ENCODE results near the gene CEP85.

The CEP85 gene

DNA sequence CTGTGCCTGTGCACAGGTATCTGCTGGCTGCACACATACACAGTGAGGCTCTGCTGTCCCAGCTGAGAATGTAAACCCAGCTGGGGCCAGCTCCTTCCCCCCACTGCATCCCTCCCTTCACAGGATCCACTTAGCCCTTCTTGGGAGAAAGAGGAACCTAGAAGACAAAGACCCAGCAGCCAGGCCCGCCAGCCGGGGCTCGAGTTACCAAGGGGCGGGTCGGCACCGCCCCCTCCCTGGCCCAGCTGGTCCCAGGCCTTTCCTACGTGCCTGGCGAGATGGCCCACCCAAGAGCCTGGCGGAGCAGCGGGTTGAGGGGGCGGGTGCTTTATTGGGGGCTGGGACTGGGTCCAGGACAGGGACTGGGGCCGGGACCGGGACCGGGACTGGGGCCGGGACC lies 48.0 kb downstream of the CEP85 start:
- no peak for DNase-seq (ENCODE audit: low read depth, low spot score)
- peak overlapping the region; percentile 81 for H3K4me3 ChIP-seq (ENCODE audit: low read depth, low read length)
- CTCF ChIA-PET = interaction anchor here (0.8 to 10.7 kb wide), 4 partner anchors 10 to 112 kb away, joined by 3 to 179 read pairs (median 4); partner anchors contain the start of genes CD52 and ZNF593
- POLR2A ChIA-PET = interaction anchor here (0.7 kb wide), 1 partner anchor 48 kb away, joined by 4 read pairs; the partner anchor contains the start of gene CEP85
- no peak for TF ChIP-seq CTCF (IDR thresholded peaks at IDR 0.05; ENCODE audit: insufficient read depth, low read length, missing control alignments)

GRCh38 chr1:26282401-26282918 lies 48.5 kb downstream of the CEP85 start:
- ChIA-PET CTCF (interaction anchor here (0.8 to 10.7 kb wide), 5 partner anchors 8 to 40 kb away, joined by 3 to 179 read pairs (median 18); partner anchors contain the start of gene CD52), POLR2A (no interaction called here)
- H3K4me3 ChIP-seq (ENCODE audit: low read depth, low read length) = peak overlapping the region; percentile 29
- DNase-seq (ENCODE audit: low read depth, low spot score) = no peak
- no peak for TF ChIP-seq CTCF (IDR thresholded peaks at IDR 0.05; ENCODE audit: insufficient read depth, low read length, missing control alignments)

- ChIA-PET CTCF (interaction anchor here (0.8 to 10.7 kb wide), 5 partner anchors 8 to 133 kb away, joined by 3 to 179 read pairs (median 34); partner anchors contain the start of gene CD52), POLR2A (interaction anchor here (0.6 kb wide), 1 partner anchor 20 kb away, joined by 4 read pairs; no protein-coding TSS in a partner anchor)
- DNase-seq (ENCODE audit: low read depth, low spot score) = no peak
- no peak for TF ChIP-seq CTCF (IDR thresholded peaks at IDR 0.05; ENCODE audit: insufficient read depth, low read length, missing control alignments)
- no peak overlapping the region for H3K4me3 ChIP-seq (ENCODE audit: low read depth, low read length)
Observed at GRCh38 chr1:26283279-26283853, 49.4 kb downstream of the CEP85 start.

- no peak overlapping the region for H3K4me3 ChIP-seq (ENCODE audit: low read depth, low read length)
- TF ChIP-seq CTCF (IDR thresholded peaks at IDR 0.05; ENCODE audit: insufficient read depth, low read length, missing control alignments) = no peak
- ChIA-PET CTCF (interaction anchor here (0.8 to 10.7 kb wide), 17 partner anchors 9 to 148 kb away, joined by 3 to 179 read pairs (median 15); partner anchors contain the start of genes CD52, CEP85, DHDDS and UBXN11), POLR2A (interaction anchor here (0.6 to 1.5 kb wide), 3 partner anchors 8 to 148 kb away, joined by 3 to 7 read pairs (median 4); partner anchors contain the start of gene DHDDS)
- no peak for DNase-seq (ENCODE audit: low read depth, low spot score)
Observed at GRCh38 chr1:26283871-26284596, 50.0 kb downstream of the CEP85 start.

DNA sequence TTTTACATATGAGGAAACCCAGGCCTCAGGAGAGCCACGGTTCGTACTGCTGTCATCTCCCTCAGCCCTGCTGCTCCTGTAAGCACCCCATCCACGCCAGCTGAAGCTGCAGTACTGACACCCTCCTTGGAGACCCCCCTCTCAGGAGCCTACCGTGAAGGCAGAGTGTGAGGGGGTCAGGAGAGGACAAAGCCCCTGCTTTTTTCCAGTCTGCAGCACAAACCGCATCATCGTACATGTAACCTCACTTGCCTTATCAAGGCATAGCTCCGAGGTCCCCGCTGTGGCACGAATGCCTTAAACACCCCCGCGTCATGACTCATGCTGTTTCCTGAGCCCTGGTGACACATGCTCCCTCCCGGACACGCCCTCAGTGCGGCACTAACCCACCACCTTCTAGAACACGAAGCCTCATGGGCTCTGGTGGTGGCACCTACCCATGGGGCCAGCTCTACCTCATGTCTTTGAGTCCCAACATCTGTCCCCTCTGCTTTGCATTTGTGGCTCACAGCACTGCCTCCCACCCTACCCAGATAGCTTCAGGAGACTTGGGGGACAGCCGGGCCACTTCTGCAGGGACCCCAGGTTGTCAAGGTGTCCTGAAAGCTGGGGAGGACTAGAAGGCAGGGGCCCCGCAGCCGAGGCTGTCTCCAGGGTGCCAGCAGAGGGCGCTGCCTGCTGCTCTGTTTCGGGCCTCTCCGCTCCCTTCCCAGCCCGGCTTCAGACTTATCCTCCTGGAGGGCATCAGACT lies 50.8 kb downstream of the CEP85 start:
- POLR2A ChIA-PET = interaction anchor here (1.0 to 1.5 kb wide), 2 partner anchors 9 to 147 kb away, joined by 3 to 7 read pairs; partner anchors contain the start of gene DHDDS
- CTCF ChIA-PET = interaction anchor here (0.7 to 5.4 kb wide), 23 partner anchors 10 to 148 kb away, joined by 3 to 37 read pairs (median 9); partner anchors contain the start of genes CD52, CEP85, DHDDS and UBXN11
- no peak overlapping the region; the same call in 1 of the 2 replicates for H3K4me3 ChIP-seq (ENCODE audit: low read depth, low read length)
- TF ChIP-seq CTCF (IDR thresholded peaks at IDR 0.05; ENCODE audit: insufficient read depth, low read length, missing control alignments) = peak; percentile 85
- DNase-seq (ENCODE audit: low read depth, low spot score) = peak; percentile 69

Measured in AG04449 (cell line).